NB4 (cell line): ENCODE data around the gene MACROD2.

ENCODE experiments used
- DNase-seq: peaks from one replicate; pipeline ENCODE4 v3.0.0; 2010; ENCODE audit warnings: low read depth
- H3K4me3 ChIP-seq: one replicate; pipeline ENCODE4 v1.5.1; 2011; ENCODE audit warnings: mild to moderate bottlenecking, low read depth, low read length, moderate library complexity
- CTCF ChIP-seq: IDR thresholded peaks from one replicate; pipeline ENCODE4 v1.5.1; 2012; ENCODE audit warnings: low read depth, low read length
- MAX ChIP-seq: IDR thresholded peaks from 2 replicates; pipeline ENCODE4 v1.6.1; 2011; ENCODE audit warnings: low read depth, low read length
- MYC ChIP-seq: IDR thresholded peaks from 2 replicates; pipeline ENCODE4 v1.6.1; 2011; ENCODE audit warnings: low read depth, low read length
- POLR2A ChIP-seq: IDR thresholded peaks from 2 replicates; pipeline ENCODE4 v1.6.1; 2011; ENCODE audit warnings: mild to moderate bottlenecking; ENCODE audit not compliant: insufficient read length; ENCODE audit errors: extremely low read depth

MACROD2 gene

GRCh38 chr20:14284443-14284842 lies 289.1 kb downstream of the MACROD2 start:
- no peak for DNase-seq
- TF ChIP-seq MYC (no peak), CTCF (no peak), MAX (no peak), POLR2A (no peak)
- no peak overlapping the region for H3K4me3 ChIP-seq

GRCh38 chr20:14288341-14289330 lies 293.3 kb downstream of the MACROD2 start:
- TF ChIP-seq POLR2A (no peak), MAX (no peak)
- DNase-seq = peak; percentile 2
- no peak overlapping the region for H3K4me3 ChIP-seq

DNA sequence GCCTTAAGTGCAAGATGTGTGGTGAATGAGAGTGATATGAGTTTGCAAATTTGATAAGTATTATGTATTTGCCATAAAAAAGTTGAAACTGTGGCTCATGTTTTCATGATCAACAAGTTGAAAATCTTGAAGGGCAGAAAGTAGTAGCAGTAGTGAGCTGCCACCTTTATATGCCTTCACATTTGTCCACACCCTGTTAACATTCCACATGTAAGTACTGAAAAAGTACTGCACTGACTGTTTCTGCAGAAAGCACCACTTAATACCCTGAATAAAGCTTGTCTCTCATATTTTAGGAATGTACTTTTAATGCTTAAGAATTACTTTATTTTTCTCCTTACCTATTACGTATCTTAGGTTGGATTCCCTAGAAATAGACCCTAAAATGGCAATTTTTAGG lies 296.2 kb downstream of the MACROD2 start:
- TF ChIP-seq CTCF (no peak), MAX (no peak), MYC (no peak), POLR2A (no peak)

DNA sequence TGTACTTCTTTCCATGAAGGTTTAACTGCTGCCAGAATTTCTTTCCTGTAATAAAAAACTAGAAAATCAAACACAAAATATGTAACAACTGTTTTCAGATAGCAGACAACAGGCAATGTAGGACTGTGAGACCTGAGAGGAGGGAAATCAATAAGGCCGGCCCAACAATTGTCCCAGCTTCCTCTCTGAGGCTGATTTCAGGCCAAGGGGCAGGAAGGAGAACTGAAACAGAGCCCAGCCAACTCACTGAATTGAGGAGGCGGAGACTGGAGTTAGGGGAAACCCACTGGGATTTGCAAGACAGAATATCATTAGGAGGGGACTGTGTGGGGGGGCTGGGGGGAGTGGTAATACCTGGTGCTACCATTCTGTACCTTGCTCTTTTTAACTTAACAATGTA lies 299.9 kb downstream of the MACROD2 start:
- H3K4me3 ChIP-seq = no peak overlapping the region
- DNase-seq = no peak
- TF ChIP-seq MYC (no peak), MAX (no peak), POLR2A (no peak), CTCF (no peak)

More for the DNA sequence above, 296.2 kb downstream of the MACROD2 start:
- DNase-seq = no peak
- no peak overlapping the region for H3K4me3 ChIP-seq

- no peak for TF ChIP-seq MAX
- no peak for TF ChIP-seq MYC
- no peak for TF ChIP-seq POLR2A
- TF ChIP-seq CTCF = no peak
Observed at GRCh38 chr20:14295770-14296309, 300.5 kb downstream of the MACROD2 start.

DNA sequence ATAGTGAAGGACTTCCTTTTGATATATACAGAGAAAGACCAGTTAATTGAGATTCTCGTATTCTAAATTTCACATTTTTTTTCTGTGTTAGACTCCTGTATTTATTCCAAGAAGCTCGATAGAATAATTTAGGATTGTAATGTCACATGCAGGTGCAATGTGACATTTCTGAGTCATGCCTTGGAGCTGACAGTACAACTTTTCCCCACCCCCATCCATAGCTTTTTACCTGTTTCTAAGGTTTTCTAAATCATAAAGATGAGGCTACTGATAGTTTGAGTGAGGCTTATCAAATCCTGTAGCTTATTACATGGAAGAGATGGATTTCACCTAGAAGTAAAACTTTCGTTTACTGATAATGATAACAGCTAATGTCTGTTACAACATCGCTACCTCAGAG lies 304.5 kb downstream of the MACROD2 start:
- H3K4me3 ChIP-seq = no peak overlapping the region
- no peak for TF ChIP-seq POLR2A
- no peak for TF ChIP-seq MAX
- TF ChIP-seq CTCF = no peak
- TF ChIP-seq MYC = no peak
- DNase-seq = no peak

More at GRCh38 chr20:14295770-14296309, 300.5 kb downstream of the MACROD2 start:
- no peak overlapping the region for H3K4me3 ChIP-seq
- DNase-seq = no peak
